Measurements from ENCODE around the gene DIAPH2. TPM values are rescaled to one million over a fixed set of nuclear protein-coding genes. Genes with fewer than 3 reads are reported as not detected.

DIAPH2 gene
- total RNA-seq, 2 donors from 2014 or later, result 19.1 to 31.9 TPM

DNA sequence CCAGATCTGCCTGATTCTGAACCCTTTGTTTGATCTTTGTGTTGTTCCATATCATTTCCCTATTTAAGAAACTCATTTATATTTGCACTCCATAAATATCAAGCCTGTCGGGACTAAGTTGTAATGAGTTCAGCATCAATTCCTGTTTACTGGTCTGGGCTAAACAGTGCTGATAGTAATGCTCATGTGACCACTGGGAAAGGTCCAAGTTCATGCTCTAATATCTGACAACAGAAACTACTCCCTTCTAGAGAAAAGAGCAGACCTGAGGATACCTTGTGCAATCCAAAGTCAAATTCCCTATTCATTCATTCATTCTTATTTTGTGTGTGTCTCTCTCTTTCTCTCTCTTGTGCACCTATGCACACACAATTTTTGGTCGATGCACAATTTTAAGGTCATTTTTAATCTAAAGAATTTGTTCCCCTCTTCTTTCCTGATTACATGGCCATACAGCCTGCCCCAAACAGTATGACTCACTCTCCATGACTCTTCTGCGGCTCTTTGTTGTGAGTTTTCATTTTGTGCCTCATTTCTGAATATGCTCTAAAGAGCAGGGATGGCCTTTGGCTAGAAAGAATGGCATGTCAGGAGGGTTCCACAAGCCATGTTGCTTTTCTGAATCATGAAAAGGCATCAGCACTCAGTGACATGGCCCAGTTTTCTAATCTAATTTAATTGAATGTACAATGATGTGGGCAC, 863.4 kb downstream of the DIAPH2 start:
- Histone ChIP-seq H3K27me3 (no peaks in the 10 kb centered on the region), H3K9ac (ENCODE audit: low read depth in 2 of 2, low read length in 2 of 2) (no peak overlapping the region), H3K4me3 (no peak overlapping the region), H3K36me3 (no peaks in the 10 kb centered on the region), H3K9me3 (no peaks in the 10 kb centered on the region), H3K27ac (no peak overlapping the region), H3K4me1 (no peaks in the 10 kb centered on the region)
- no peak for TF ChIP-seq CTCF (IDR thresholded peaks at IDR 0.05)
- intact Hi-C loops (cut with DNase I), result no loop called here
- DNase-seq, result no peak

DNA sequence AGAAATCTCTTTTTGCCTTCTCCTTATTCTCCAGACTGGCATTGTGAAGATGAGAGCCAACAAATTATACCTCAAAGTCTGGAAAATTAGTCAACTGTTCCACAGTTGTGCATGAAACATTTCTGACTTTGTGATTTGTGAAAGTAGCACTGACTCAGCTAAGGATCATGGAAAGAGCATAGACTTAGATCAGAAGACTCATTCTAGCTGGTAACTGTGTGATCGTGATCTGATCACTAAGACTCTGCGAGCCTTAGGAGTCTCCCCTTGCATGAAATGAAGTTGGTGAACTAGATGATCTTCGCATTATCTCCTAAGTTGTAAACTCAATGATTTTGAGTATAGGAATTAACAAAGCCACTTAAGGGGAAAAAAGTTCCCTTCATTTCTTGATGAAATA, 867.2 kb downstream of the DIAPH2 start:
- H3K27me3 ChIP-seq, result no peaks in the 10 kb centered on the region
- no peak for TF ChIP-seq CTCF (IDR thresholded peaks at IDR 0.05)
- H3K9me3 ChIP-seq, result no peaks in the 10 kb centered on the region
- no peak overlapping the region for H3K27ac ChIP-seq
- intact Hi-C loops (cut with DNase I), result no loop called here
- H3K4me3 ChIP-seq, result no peak overlapping the region
- DNase-seq, result no peak
- no peak overlapping the region for H3K9ac ChIP-seq (ENCODE audit: low read depth in 2 of 2, low read length in 2 of 2)
- H3K36me3 ChIP-seq, result no peaks in the 10 kb centered on the region
- no peaks in the 10 kb centered on the region for H3K4me1 ChIP-seq

- Histone ChIP-seq H3K27me3 (no peaks in the 10 kb centered on the region), H3K36me3 (no peaks in the 10 kb centered on the region), H3K9me3 (no peaks in the 10 kb centered on the region), H3K27ac (no peak overlapping the region), H3K4me3 (no peak overlapping the region), H3K9ac (ENCODE audit: low read depth in 2 of 2, low read length in 2 of 2) (no peak overlapping the region), H3K4me1 (no peaks in the 10 kb centered on the region)
- no peak for TF ChIP-seq CTCF (IDR thresholded peaks at IDR 0.05)
- no peak for DNase-seq
- intact Hi-C loops (cut with DNase I), result no loop called here
Observed at GRCh38 chrX:97553833-97554232, 869.2 kb downstream of the DIAPH2 start.

DNA sequence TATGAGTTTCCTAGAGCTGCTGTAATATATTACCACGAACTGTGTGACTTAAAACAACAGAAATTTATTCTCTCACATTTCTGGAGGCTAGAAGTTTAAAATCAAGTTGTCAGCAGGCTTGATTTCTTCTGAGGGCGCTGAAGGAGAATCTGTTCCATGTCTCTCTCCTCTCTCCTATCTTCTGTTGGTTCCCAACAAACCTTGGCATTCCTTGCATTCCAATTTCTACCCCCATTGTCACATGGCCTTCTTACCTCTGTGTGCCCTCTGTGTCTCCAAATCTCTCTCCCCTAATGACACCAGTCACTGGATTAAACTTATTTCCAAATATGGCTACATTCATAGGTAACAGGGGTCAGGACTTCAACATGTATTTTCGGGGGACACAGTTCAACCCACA, 871.7 kb downstream of the DIAPH2 start:
- Histone ChIP-seq H3K4me1 (no peaks in the 10 kb centered on the region), H3K27me3 (no peaks in the 10 kb centered on the region), H3K4me3 (no peak overlapping the region), H3K36me3 (no peaks in the 10 kb centered on the region), H3K27ac (no peak overlapping the region), H3K9ac (ENCODE audit: low read depth in 2 of 2, low read length in 2 of 2) (no peak overlapping the region), H3K9me3 (no peaks in the 10 kb centered on the region)
- DNase-seq, result no peak
- TF ChIP-seq CTCF (IDR thresholded peaks at IDR 0.05), result no peak
- intact Hi-C loops (cut with DNase I), result no loop called here

GRCh38 chrX:97563531-97564133, 879.0 kb downstream of the DIAPH2 start:
- H3K27me3 ChIP-seq, result no peaks in the 10 kb centered on the region
- no peaks in the 10 kb centered on the region for H3K4me1 ChIP-seq
- peak overlapping the region; percentile 39 for H3K27ac ChIP-seq
- no peaks in the 10 kb centered on the region for H3K9me3 ChIP-seq
- peak; percentile 29 for DNase-seq
- H3K36me3 ChIP-seq, result no peaks in the 10 kb centered on the region
- TF ChIP-seq CTCF (IDR thresholded peaks at IDR 0.05), result no peak
- peak overlapping the region; percentile 3 to 37 for H3K9ac ChIP-seq (ENCODE audit: low read depth in 2 of 2, low read length in 2 of 2)
- intact Hi-C loops (cut with DNase I), result no loop called here
- H3K4me3 ChIP-seq, result peak overlapping the region; percentile 9
